Thyroid gland (tissue), 4 donors: Measurements from ENCODE around the gene COL7A1. TPM values are rescaled to one million over a fixed set of nuclear protein-coding genes. Genes with fewer than 3 reads are reported as not detected.

ENCODE experiments used
- DNase-seq, 2 donors: peaks; one replicate each; pipeline ENCODE4 v3.0.0-alpha.2; 2019
- H3K27ac ChIP-seq, 3 donors: fragments of 200-600 bp; sonication (generic); 1 replicate in 2 of 3; 2 replicates in 1 of 3; pipeline ENCODE4 v1.5.1; 2016 to 2019; ENCODE audit warnings: mild to moderate bottlenecking in 1 of 3, moderate library complexity in 1 of 3
- H3K27me3 ChIP-seq: fragments of 200-600 bp; sonication (generic); one replicate; pipeline ENCODE4 v1.5.1; 2019
- H3K36me3 ChIP-seq, 2 donors: fragments of 200-600 bp; sonication (generic); one replicate each; pipeline ENCODE4 v1.5.1; 2016 to 2019
- H3K4me1 ChIP-seq, 2 donors: fragments of 200-600 bp; sonication (generic); one replicate each; pipeline ENCODE4 v1.5.1; 2017 to 2019
- H3K4me3 ChIP-seq, 3 donors: fragments of 200-600 bp; sonication (generic); replicated peaks in 1 of 3; 1 replicate in 2 of 3; 2 replicates in 1 of 3; pipeline ENCODE4 v1.5.1; 2016; ENCODE audit warnings: mild to moderate bottlenecking in 1 of 3
- H3K9me3 ChIP-seq: fragments of 200-600 bp; sonication (generic); one replicate; pipeline ENCODE4 v1.5.1; 2017
- CTCF ChIP-seq, 6 experiments: fragments of 200-600 bp in 3 of 6; fragments of 450-650 bp in 3 of 6; sonication (generic) in 3 of 6; IDR thresholded peaks; one replicate each; pipeline ENCODE4 v1.5.1; 2016 to 2019; ENCODE audit warnings: antibody characterized with exemption in 6 of 6, mild to moderate bottlenecking in 2 of 6, inconsistent platforms in 1 of 6, moderate library complexity in 1 of 6
- POLR2A ChIP-seq, 2 donors: fragments of 450-650 bp; IDR thresholded peaks; one replicate each; pipeline ENCODE4 v1.6.1; 2017; ENCODE audit warnings: antibody characterized with exemption in 2 of 2, mild to moderate bottlenecking in 2 of 2, moderate library complexity in 1 of 2
- WGBS, 2 donors: methylation state at CpG; one replicate each; pipeline ENCODE4 v1.1.5; 2017; 5-methylcytosine and 5-hydroxymethylcytosine counted together
- intact Hi-C: fragments of 100-400 bp; cut with DNase I; formaldehyde crosslinking; loops from one replicate; pipeline ENCODE4 v1.15.1; 2023
- total RNA-seq, 4 donors: library from RNA; depleted of rRNA; stranded (reverse); fragments of >200 nt; gene quantifications; one replicate each; pipeline ENCODE4 v1.2.3, GENCODE V29; 2016

Gene COL7A1
- total RNA-seq, 4 donors from 2014 or later = 0.34 to 1.0 (median 0.80) TPM

- intact Hi-C loops = no loop called here
- 87% methylated on average over 5 of the region's 5 CpGs for WGBS, 2 donors
- peaks cover 5 to 12% of the 10 kb centered on the region in 2 donors for H3K4me1 ChIP-seq
Observed at GRCh38 chr3:48596157-48596556, 1.0 kb upstream of the COL7A1 start.

DNA sequence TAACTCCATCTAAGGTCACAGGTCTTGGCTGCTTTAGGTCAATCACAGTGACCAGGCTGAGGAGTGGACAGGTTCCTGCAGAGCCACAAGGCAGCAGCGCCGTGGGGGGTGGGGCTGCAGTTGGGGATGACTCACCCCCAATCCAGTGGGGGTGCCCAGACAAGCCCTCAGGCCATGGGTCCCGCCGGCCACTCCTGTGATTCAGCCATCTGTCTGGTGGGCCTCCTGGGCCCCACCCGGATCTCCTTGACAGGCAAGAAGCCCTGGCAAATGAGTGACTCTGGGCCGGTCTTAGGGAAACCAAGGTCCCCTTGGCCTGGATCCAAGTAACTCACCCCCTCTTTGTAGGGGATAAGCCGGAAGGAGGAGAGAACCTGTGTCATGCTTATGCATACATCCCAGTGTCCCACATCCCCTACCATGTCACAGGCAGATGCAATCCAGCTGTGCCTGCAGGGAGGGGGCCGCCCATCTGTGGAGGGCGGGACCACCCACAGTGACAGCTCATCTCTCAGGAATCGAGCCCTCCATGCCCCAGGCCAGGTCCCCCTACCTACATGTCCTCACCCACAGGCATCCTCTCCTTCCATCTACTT is 495 bp upstream of the COL7A1 start:
- intact Hi-C loops = no loop called here

More at GRCh38 chr3:48596157-48596556, 1.0 kb upstream of the COL7A1 start:
- no peak overlapping the region for H3K27ac ChIP-seq
- no peak overlapping the region for H3K4me3 ChIP-seq
- DNase-seq = no peak
- H3K27me3 ChIP-seq = no peaks in the 10 kb centered on the region
- peaks cover 30 to 35% of the 10 kb centered on the region in 2 donors for H3K36me3 ChIP-seq
- no peaks in the 10 kb centered on the region for H3K9me3 ChIP-seq
- no peak for TF ChIP-seq CTCF (IDR thresholded peaks at IDR 0.05)
- no peak for TF ChIP-seq POLR2A (IDR thresholded peaks at IDR 0.05)

DNA sequence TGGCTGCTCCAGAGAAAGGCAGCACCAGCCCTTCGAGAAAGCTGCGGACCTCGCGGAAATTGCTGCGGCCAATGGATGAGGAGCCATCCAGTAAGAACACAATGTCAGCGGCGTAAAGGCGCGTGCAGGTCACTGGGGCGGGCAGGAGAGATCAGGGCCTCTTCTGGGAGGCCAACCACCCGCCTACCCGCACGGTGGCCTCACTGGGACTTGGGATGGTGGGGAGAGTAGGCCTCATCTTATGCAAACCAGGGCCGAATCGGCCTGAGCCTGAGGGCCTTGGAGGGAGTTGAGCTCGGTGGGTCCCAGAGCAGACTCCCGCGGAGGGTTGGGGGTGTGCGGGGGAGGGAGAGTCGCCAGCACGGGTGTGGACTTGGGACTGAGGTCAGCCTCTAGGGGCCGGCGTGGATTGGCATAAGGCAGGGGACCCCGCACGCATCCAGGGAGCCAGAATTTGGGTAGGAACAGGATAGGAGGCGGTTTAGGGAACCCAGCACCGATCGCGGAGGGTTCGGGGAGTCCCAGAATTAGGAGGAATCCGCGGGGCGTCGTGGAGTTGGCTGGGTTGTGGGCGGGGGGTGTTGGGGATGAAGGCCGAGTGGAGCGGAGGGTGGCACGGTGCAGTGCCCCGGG is 596 bp downstream of the COL7A1 start:
- Histone ChIP-seq H3K9me3 (no peaks in the 10 kb centered on the region), H3K4me3 (no peak overlapping the region), H3K27ac (no peak overlapping the region), H3K36me3 (peaks cover 14 to 19% of the 10 kb centered on the region in 2 donors), H3K4me1 (peaks cover 5 to 12% of the 10 kb centered on the region in 2 donors), H3K27me3 (no peaks in the 10 kb centered on the region)
- TF ChIP-seq POLR2A (IDR thresholded peaks at IDR 0.05) = no peak
- no peak for TF ChIP-seq CTCF (IDR thresholded peaks at IDR 0.05)
- DNase-seq = no peak
- WGBS, 2 donors = 32 to 34% methylated on average over 25 to 27 of the region's 39 CpGs
- intact Hi-C loops = no loop called here

More for the DNA sequence above, 495 bp upstream of the COL7A1 start:
- H3K36me3 ChIP-seq = peaks cover 25 to 30% of the 10 kb centered on the region in 2 donors
- no peak overlapping the region for H3K4me3 ChIP-seq
- no peaks in the 10 kb centered on the region for H3K27me3 ChIP-seq
- H3K9me3 ChIP-seq = no peaks in the 10 kb centered on the region
- peak; percentile 13 for DNase-seq
- TF ChIP-seq CTCF (IDR thresholded peaks at IDR 0.05) = no peak
- no peak for TF ChIP-seq POLR2A (IDR thresholded peaks at IDR 0.05)
- WGBS, 2 donors = 32 to 53% methylated on average over 3 to 6 of the region's 10 CpGs
- H3K27ac ChIP-seq = no peak overlapping the region
- peaks cover 5 to 12% of the 10 kb centered on the region in 2 donors for H3K4me1 ChIP-seq

DNA sequence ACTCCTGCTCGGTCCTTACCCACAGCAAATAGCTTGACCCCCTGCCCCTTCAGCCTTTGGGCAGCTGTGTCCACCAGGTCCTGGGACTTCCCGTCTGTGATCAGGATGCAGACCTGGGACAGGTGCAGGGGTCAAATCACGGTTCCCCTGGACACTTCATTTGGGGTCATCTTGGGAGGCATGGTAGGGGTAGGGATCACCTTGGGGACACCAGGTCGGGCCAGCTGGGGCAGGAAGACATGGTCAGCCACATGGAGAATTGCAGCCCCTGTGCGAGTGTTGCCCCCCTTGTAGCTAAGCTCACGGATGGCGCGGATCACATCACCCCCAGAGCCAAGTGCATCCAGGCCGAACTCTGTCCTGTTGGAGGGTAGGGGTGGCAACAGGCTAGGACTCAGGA is 1.8 kb downstream of the COL7A1 start:
- Histone ChIP-seq H3K27me3 (no peaks in the 10 kb centered on the region), H3K4me1 (peaks cover 5 to 12% of the 10 kb centered on the region in 2 donors), H3K4me3 (no peak overlapping the region), H3K36me3 (peaks cover 2 to 7% of the 10 kb centered on the region in 2 donors), H3K27ac (no peak overlapping the region), H3K9me3 (no peaks in the 10 kb centered on the region)
- TF ChIP-seq CTCF (IDR thresholded peaks at IDR 0.05) (no peak), POLR2A (IDR thresholded peaks at IDR 0.05) (no peak)
- intact Hi-C loops = no loop called here
- 86 to 96% methylated on average over 7 to 8 of the region's 9 CpGs for WGBS, 2 donors
- no peak for DNase-seq

DNA sequence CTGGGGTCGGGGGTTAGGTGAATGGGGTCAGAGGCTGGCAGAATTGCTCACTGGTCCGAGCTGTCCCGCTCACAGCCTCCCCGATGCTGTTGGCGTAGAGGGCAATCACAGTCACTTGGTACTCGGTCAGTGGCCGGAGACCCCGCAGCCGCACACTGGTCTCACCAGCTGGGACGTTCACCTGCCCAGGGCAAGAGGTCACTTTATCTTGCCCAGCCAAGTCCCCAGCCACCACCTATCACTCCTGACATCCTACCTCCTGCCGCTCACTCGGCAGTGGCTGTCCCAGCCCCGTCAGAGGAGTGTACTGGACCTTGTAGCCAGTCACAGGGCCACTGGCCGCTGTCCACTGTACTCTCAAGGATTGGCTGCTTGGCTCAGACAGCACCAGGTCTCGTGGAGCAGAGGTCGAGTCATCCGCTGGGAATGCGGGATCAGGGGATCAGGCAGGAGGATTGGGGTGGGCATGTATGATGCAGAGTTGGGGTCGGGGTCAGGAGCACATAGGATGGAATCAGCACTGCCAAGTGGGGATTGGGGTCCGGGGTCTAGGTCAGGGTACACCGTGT is 2.5 kb downstream of the COL7A1 start:
- Histone ChIP-seq H3K36me3 (peaks cover 0 to 1% of the 10 kb centered on the region in 2 donors), H3K4me1 (peaks cover 5 to 12% of the 10 kb centered on the region in 2 donors), H3K27me3 (no peaks in the 10 kb centered on the region), H3K9me3 (no peaks in the 10 kb centered on the region), H3K4me3 (no peak overlapping the region), H3K27ac (no peak overlapping the region)
- 93 to 94% methylated on average over 19 of the region's 21 CpGs for WGBS, 2 donors
- TF ChIP-seq POLR2A (IDR thresholded peaks at IDR 0.05) = no peak
- TF ChIP-seq CTCF (IDR thresholded peaks at IDR 0.05) = no peak
- no peak for DNase-seq
- intact Hi-C loops = no loop called here
